GM12878 (cell line): Measurements from ENCODE around the gene RARRES2. TPM values are rescaled to one million over a fixed set of nuclear protein-coding genes. Genes with fewer than 3 reads are reported as not detected.

Experiments used
- BMI1 ChIP-seq: fragments of 450-650 bp; IDR thresholded peaks from 2 replicates; pipeline ENCODE4 v1.6.1; 2016; ENCODE audit warnings: mild to moderate bottlenecking, moderate library complexity, borderline replicate concordance
- E2F8 ChIP-seq: fragments of 450-650 bp; IDR thresholded peaks from 2 replicates; pipeline ENCODE4 v1.6.1; 2018; ENCODE audit warnings: mild to moderate bottlenecking, low read depth, moderate library complexity; ENCODE audit not compliant: partially characterized antibody
- EP300 ChIP-seq, 2 experiments: fragments of 150-350 bp in 1 of 2; IDR thresholded peaks; 2 replicates each; pipeline ENCODE4 v1.6.1; 2011 to 2012; ENCODE audit warnings: low read depth in 2 of 2, low read length in 2 of 2, borderline replicate concordance in 1 of 2, improper control_type of control experiment in 1 of 2, inconsistent platforms in 1 of 2; ENCODE audit not compliant: control insufficient read depth in 1 of 2
- KAT2A ChIP-seq: conservative IDR thresholded peaks from 2 replicates; pipeline ENCODE4 v1.6.1; 2011; ENCODE audit warnings: low read depth, low read length; ENCODE audit not compliant: control insufficient read depth
- NFIC ChIP-seq: IDR thresholded peaks from 2 replicates; pipeline ENCODE4 v1.6.1; 2012; ENCODE audit warnings: low read depth, mild to moderate bottlenecking, inconsistent platforms, low read length, moderate library complexity
- RUNX3 ChIP-seq: IDR thresholded peaks from 2 replicates; pipeline ENCODE4 v1.6.1; 2012; ENCODE audit warnings: low read length, inconsistent platforms
- ZNF24 ChIP-seq: fragments of 450-650 bp; IDR thresholded peaks from 2 replicates; pipeline ENCODE4 v1.6.1; 2017; ENCODE audit warnings: antibody characterized with exemption, mild to moderate bottlenecking
- ZNF384 ChIP-seq: IDR thresholded peaks from 2 replicates; pipeline ENCODE4 v1.6.1; 2012; ENCODE audit warnings: low read depth, mild to moderate bottlenecking, low read length, improper control_type of control experiment, borderline replicate concordance
- polyA plus RNA-seq, 11 experiments: library from polyadenylated mRNA; depleted of rRNA in 4 of 11; unstranded in 6 of 11; stranded (reverse) in 5 of 11; fragments of >200 nt; fragmentation: Nextera tagmentation in 4 of 11; fragmentation: Illumina TruSeq in 1 of 11; extraction: Ambion mirVana in 4 of 11; extraction: Trizol in 1 of 11; gene quantifications; 1 replicate in 1 of 11; 2 replicates in 10 of 11; pipeline versions ENCODE4 v1.2.1 to v1.2.3, GENCODE V29; 2011 to 2016; ENCODE audit warnings: inconsistent platforms in 2 of 11, missing spikeins in 2 of 11, low read depth in 1 of 11
- total RNA-seq, 4 experiments: library from RNA; depleted of rRNA in 3 of 4; stranded (reverse); fragments of >200 nt in 3 of 4; fragmentation: Illumina TruSeq in 1 of 4; extraction: Trizol in 1 of 4; gene quantifications; 2 replicates each; pipeline versions ENCODE4 v1.2.1 to v1.2.3, GENCODE V29; 2013 to 2021
- TF ChIP-seq, protein P1 (sequence below): fragments of 450-650 bp; IDR thresholded peaks from 2 replicates; pipeline ENCODE4 v1.6.1; 2016; ENCODE audit warnings: mild to moderate bottlenecking
- TF ChIP-seq, protein P2 (sequence below): fragments of 450-650 bp; IDR thresholded peaks from 2 replicates; pipeline ENCODE4 v1.6.1; 2018; ENCODE audit warnings: borderline replicate concordance, mild to moderate bottlenecking; ENCODE audit not compliant: partially characterized antibody
- TF ChIP-seq, protein P3 (sequence below): IDR thresholded peaks from 2 replicates; pipeline ENCODE4 v1.6.1; 2012; ENCODE audit warnings: low read depth, low read length, improper control_type of control experiment

The RARRES2 gene
- total and polyA plus RNA-seq, 10 of the 15 experiments (the other 5 are each of a cell fraction or from before 2014, with no cell fraction given), result 0.13 to 2.2 (median 0.40) TPM; not detected in 3

DNA sequence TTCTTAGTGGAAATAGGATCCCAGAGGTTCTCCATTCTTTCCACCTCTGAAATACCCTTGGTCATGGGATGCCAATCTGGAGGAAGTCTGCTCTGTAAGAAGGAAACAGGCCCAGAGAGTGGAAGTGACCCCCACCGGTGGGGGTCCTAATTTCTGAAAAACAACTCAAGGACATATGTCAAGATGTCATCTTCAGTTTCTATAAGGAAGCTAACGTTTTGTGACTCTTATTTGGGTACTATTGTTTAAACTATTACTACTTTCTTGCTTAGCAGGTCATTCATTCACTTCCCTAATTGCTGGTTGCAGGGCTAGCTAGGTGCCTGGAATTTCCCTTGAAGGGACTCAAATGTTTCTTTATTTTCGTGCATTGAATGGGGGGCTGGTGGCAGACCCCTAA, 35.8 kb upstream of the RARRES2 start (continued):
- TF ChIP-seq, protein P1, sequence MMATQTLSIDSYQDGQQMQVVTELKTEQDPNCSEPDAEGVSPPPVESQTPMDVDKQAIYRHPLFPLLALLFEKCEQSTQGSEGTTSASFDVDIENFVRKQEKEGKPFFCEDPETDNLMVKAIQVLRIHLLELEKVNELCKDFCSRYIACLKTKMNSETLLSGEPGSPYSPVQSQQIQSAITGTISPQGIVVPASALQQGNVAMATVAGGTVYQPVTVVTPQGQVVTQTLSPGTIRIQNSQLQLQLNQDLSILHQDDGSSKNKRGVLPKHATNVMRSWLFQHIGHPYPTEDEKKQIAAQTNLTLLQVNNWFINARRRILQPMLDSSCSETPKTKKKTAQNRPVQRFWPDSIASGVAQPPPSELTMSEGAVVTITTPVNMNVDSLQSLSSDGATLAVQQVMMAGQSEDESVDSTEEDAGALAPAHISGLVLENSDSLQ, result 0 out of 2 replicates have a peak, but pooled peaks have one; percentile 24
- TF ChIP-seq, protein P2, sequence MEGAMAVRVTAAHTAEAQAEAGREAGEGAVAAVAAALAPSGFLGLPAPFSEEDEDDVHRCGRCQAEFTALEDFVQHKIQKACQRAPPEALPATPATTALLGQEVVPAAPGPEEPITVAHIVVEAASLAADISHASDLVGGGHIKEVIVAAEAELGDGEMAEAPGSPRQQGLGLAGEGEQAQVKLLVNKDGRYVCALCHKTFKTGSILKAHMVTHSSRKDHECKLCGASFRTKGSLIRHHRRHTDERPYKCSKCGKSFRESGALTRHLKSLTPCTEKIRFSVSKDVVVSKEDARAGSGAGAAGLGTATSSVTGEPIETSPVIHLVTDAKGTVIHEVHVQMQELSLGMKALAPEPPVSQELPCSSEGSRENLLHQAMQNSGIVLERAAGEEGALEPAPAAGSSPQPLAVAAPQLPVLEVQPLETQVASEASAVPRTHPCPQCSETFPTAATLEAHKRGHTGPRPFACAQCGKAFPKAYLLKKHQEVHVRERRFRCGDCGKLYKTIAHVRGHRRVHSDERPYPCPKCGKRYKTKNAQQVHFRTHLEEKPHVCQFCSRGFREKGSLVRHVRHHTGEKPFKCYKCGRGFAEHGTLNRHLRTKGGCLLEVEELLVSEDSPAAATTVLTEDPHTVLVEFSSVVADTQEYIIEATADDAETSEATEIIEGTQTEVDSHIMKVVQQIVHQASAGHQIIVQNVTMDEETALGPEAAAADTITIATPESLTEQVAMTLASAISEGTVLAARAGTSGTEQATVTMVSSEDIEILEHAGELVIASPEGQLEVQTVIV, result no peak
- TF ChIP-seq KAT2A (no peak), NFIC (peak; percentile 18; the same call in 1 of the 2 replicates), ZNF24 (peak; percentile 87), E2F8 (no peak), RUNX3 (no peak), ZNF384 (no peak), BMI1 (no peak), EP300 (IDR thresholded peaks at IDR 0.05; ENCODE audit: borderline replicate concordance in 1 of 2, control insufficient read depth in 1 of 2, low read depth in 2 of 2, low read length in 2 of 2) (no peak)
- TF ChIP-seq, protein P3, sequence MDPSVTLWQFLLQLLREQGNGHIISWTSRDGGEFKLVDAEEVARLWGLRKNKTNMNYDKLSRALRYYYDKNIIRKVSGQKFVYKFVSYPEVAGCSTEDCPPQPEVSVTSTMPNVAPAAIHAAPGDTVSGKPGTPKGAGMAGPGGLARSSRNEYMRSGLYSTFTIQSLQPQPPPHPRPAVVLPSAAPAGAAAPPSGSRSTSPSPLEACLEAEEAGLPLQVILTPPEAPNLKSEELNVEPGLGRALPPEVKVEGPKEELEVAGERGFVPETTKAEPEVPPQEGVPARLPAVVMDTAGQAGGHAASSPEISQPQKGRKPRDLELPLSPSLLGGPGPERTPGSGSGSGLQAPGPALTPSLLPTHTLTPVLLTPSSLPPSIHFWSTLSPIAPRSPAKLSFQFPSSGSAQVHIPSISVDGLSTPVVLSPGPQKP, result no peak
